ENCODE measurements around the gene S100A14.
"Not testable (repeated sequence)": the region's sequence is repeated elsewhere in the genome, so short reads cannot be mapped to it uniquely, and the experiment has no call there.

S100A14 gene

GRCh38 chr1:153647346-153647714, 31.2 kb upstream of the S100A14 start:
- no peak overlapping the region for H3K4me3 Mint-ChIP-seq
- H3K9me3 Mint-ChIP-seq: no peaks in the 10 kb centered on the region
- peaks cover 49% of the 10 kb centered on the region for H3K36me3 Mint-ChIP-seq (ENCODE audit: low read depth)
- no peak for DNase-seq (ENCODE audit: low spot score)
- peaks cover 24% of the 10 kb centered on the region for H3K4me1 Mint-ChIP-seq (ENCODE audit: low read depth)
- peak overlapping the region; percentile 47 for H3K27ac Mint-ChIP-seq
- no peaks in the 10 kb centered on the region for H3K27me3 Mint-ChIP-seq (ENCODE audit: low read depth)

- Mint-ChIP-seq H3K27ac (peak overlapping the region; percentile 47), H3K4me3 (no peak overlapping the region), H3K27me3 (ENCODE audit: low read depth) (no peaks in the 10 kb centered on the region), H3K36me3 (ENCODE audit: low read depth) (peaks cover 54% of the 10 kb centered on the region), H3K9me3 (no peaks in the 10 kb centered on the region), H3K4me1 (ENCODE audit: low read depth) (peaks cover 24% of the 10 kb centered on the region)
- DNase-seq (ENCODE audit: low spot score): no peak
Observed at GRCh38 chr1:153646672-153647345, 30.7 kb upstream of the S100A14 start.

GRCh38 chr1:153643816-153644215, 27.7 kb upstream of the S100A14 start:
- no peak for DNase-seq (ENCODE audit: low spot score)
- Mint-ChIP-seq H3K27ac (no peak overlapping the region), H3K36me3 (ENCODE audit: low read depth) (peaks cover 73% of the 10 kb centered on the region), H3K27me3 (ENCODE audit: low read depth) (no peaks in the 10 kb centered on the region), H3K4me1 (ENCODE audit: low read depth) (peaks cover 22% of the 10 kb centered on the region), H3K9me3 (no peaks in the 10 kb centered on the region), H3K4me3 (no peak overlapping the region)

- H3K27ac Mint-ChIP-seq: no peak overlapping the region
- H3K27me3 Mint-ChIP-seq (ENCODE audit: low read depth): no peaks in the 10 kb centered on the region
- no peaks in the 10 kb centered on the region for H3K9me3 Mint-ChIP-seq
- H3K4me3 Mint-ChIP-seq: no peak overlapping the region
- DNase-seq (ENCODE audit: low spot score): no peak
- H3K36me3 Mint-ChIP-seq (ENCODE audit: low read depth): peaks cover 79% of the 10 kb centered on the region
- peaks cover 22% of the 10 kb centered on the region for H3K4me1 Mint-ChIP-seq (ENCODE audit: low read depth)
Observed at GRCh38 chr1:153643100-153643499, 27.0 kb upstream of the S100A14 start.

GRCh38 chr1:153642161-153642560, 26.0 kb upstream of the S100A14 start:
- peaks cover 79% of the 10 kb centered on the region for H3K36me3 Mint-ChIP-seq (ENCODE audit: low read depth)
- no peak overlapping the region for H3K27ac Mint-ChIP-seq
- no peaks in the 10 kb centered on the region for H3K9me3 Mint-ChIP-seq
- H3K4me3 Mint-ChIP-seq: no peak overlapping the region
- no peaks in the 10 kb centered on the region for H3K27me3 Mint-ChIP-seq (ENCODE audit: low read depth)
- H3K4me1 Mint-ChIP-seq (ENCODE audit: low read depth): peaks cover 23% of the 10 kb centered on the region
- DNase-seq (ENCODE audit: low spot score): no peak

GRCh38 chr1:153640861-153641260, 24.7 kb upstream of the S100A14 start:
- Mint-ChIP-seq H3K9me3 (no peaks in the 10 kb centered on the region), H3K27ac (no peak overlapping the region), H3K4me3 (no peak overlapping the region), H3K36me3 (ENCODE audit: low read depth) (peaks cover 77% of the 10 kb centered on the region), H3K4me1 (ENCODE audit: low read depth) (peaks cover 23% of the 10 kb centered on the region), H3K27me3 (ENCODE audit: low read depth) (no peaks in the 10 kb centered on the region)
- no peak for DNase-seq (ENCODE audit: low spot score)

GRCh38 chr1:153640213-153640612, 24.1 kb upstream of the S100A14 start:
- Mint-ChIP-seq H3K4me1 (ENCODE audit: low read depth) (peaks cover 20% of the 10 kb centered on the region), H3K36me3 (ENCODE audit: low read depth) (peaks cover 74% of the 10 kb centered on the region)
- DNase-seq (ENCODE audit: low spot score); H3K27ac Mint-ChIP-seq; H3K4me3 Mint-ChIP-seq; H3K27me3 Mint-ChIP-seq (ENCODE audit: low read depth); H3K9me3 Mint-ChIP-seq: not testable (repeated sequence)

GRCh38 chr1:153639280-153639679, 23.2 kb upstream of the S100A14 start:
- Mint-ChIP-seq H3K4me1 (ENCODE audit: low read depth) (peaks cover 20% of the 10 kb centered on the region), H3K4me3 (no peak overlapping the region), H3K27ac (no peak overlapping the region), H3K36me3 (ENCODE audit: low read depth) (peaks cover 69% of the 10 kb centered on the region), H3K27me3 (ENCODE audit: low read depth) (no peaks in the 10 kb centered on the region), H3K9me3 (no peaks in the 10 kb centered on the region)
- DNase-seq (ENCODE audit: low spot score): no peak

GRCh38 chr1:153638261-153638660, 22.1 kb upstream of the S100A14 start:
- no peak for DNase-seq (ENCODE audit: low spot score)
- no peaks in the 10 kb centered on the region for H3K9me3 Mint-ChIP-seq
- no peak overlapping the region for H3K4me3 Mint-ChIP-seq
- no peaks in the 10 kb centered on the region for H3K27me3 Mint-ChIP-seq (ENCODE audit: low read depth)
- no peak overlapping the region for H3K27ac Mint-ChIP-seq
- peaks cover 20% of the 10 kb centered on the region for H3K4me1 Mint-ChIP-seq (ENCODE audit: low read depth)
- H3K36me3 Mint-ChIP-seq (ENCODE audit: low read depth): peaks cover 60% of the 10 kb centered on the region

GRCh38 chr1:153636312-153636711, 20.2 kb upstream of the S100A14 start:
- H3K4me1 Mint-ChIP-seq (ENCODE audit: low read depth): peaks cover 28% of the 10 kb centered on the region
- no peak overlapping the region for H3K4me3 Mint-ChIP-seq
- DNase-seq (ENCODE audit: low spot score): no peak
- H3K36me3 Mint-ChIP-seq (ENCODE audit: low read depth): peaks cover 43% of the 10 kb centered on the region
- H3K9me3 Mint-ChIP-seq: no peaks in the 10 kb centered on the region
- H3K27ac Mint-ChIP-seq: no peak overlapping the region
- H3K27me3 Mint-ChIP-seq (ENCODE audit: low read depth): no peaks in the 10 kb centered on the region

GRCh38 chr1:153635872-153636271, 19.7 kb upstream of the S100A14 start:
- Mint-ChIP-seq H3K4me3 (peak overlapping the region; percentile 95), H3K27ac (peak overlapping the region; percentile 70), H3K9me3 (no peaks in the 10 kb centered on the region), H3K27me3 (ENCODE audit: low read depth) (no peaks in the 10 kb centered on the region), H3K36me3 (ENCODE audit: low read depth) (peaks cover 38% of the 10 kb centered on the region), H3K4me1 (ENCODE audit: low read depth) (peaks cover 27% of the 10 kb centered on the region)
- DNase-seq (ENCODE audit: low spot score): no peak

GRCh38 chr1:153633754-153634665, 17.9 kb upstream of the S100A14 start, which contains the start of gene CHTOP:
CHTOP (plus strand) TSS chr1:153634066; CDS start chr1:153636589, 2,523 bp downstream.
- Mint-ChIP-seq H3K36me3 (ENCODE audit: low read depth) (peaks cover 30% of the 10 kb centered on the region), H3K4me3 (peak within 1 kb of the TSS; percentile 95), H3K9me3 (no peaks in the 10 kb centered on the region), H3K27me3 (ENCODE audit: low read depth) (no peaks in the 10 kb centered on the region), H3K27ac (peak within 1 kb of the TSS; percentile 100), H3K4me1 (ENCODE audit: low read depth) (peaks cover 28% of the 10 kb centered on the region)
- peak; percentile 97 for DNase-seq (ENCODE audit: low spot score)

- Mint-ChIP-seq H3K4me1 (ENCODE audit: low read depth) (peaks cover 28% of the 10 kb centered on the region), H3K36me3 (ENCODE audit: low read depth) (peaks cover 24% of the 10 kb centered on the region), H3K9me3 (no peaks in the 10 kb centered on the region), H3K27ac (peak overlapping the region; percentile 100), H3K4me3 (peak overlapping the region; percentile 95), H3K27me3 (ENCODE audit: low read depth) (no peaks in the 10 kb centered on the region)
- no peak for DNase-seq (ENCODE audit: low spot score)
Observed at GRCh38 chr1:153633161-153633753, 17.1 kb upstream of the S100A14 start.
